ENCODE data around the gene PRKCB.
"Not testable (repeated sequence)": the region's sequence is repeated elsewhere in the genome, so short reads cannot be mapped to it uniquely, and the experiment has no call there.

PRKCB gene

DNA sequence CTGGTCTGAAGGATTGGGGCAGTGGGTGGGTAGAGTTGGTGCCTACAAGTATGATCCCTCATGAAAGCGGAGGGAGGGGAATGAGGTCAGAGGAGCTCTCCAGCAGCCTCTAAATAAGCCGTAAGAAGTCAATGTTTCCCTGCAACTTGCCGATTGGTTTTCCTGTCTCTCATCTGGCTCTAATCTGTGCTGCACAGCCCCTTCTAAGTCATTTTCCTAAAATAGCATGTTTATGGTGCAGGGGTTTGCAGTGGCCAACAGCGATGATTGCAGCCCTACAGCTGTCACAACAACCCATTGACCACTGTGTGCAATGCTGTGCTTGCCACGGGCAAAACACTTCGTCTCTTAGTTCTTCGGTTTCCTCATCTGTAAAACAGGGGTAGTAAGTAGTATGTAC, 189.2 kb downstream of the PRKCB start:
- no peaks in the 10 kb centered on the region for H3K9me3 ChIP-seq (ENCODE audit: control insufficient read depth, insufficient read depth, low read length)

DNA sequence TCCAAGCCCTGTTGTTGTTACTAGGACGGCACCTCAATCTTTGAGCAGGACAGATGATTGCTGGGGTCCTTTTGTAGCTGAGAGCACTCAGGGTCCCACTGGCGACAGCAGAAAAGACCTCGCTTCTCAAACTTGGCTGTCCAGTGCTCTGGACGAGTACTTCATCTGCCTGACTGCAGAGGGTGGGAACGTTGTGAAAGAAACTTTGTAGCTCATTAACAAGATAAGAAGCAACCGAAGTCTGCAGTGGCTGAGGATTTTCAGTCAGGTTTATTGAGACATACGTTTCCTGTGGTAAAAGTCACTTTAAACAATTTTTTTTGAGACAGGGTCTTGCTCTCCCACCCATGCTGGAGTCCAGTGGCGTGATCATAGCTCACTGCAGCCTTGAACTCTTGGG, 191.7 kb downstream of the PRKCB start:
- H3K27me3 ChIP-seq (ENCODE audit: control insufficient read depth, low read length) = peaks cover 9% of the 10 kb centered on the region; the same call in 1 of the 2 replicates
- no peaks in the 10 kb centered on the region for H4K20me1 ChIP-seq (ENCODE audit: control insufficient read depth, insufficient read depth, low read depth, low read length)
- H3K9me2 ChIP-seq (replicated peaks; ENCODE audit: control insufficient read depth, low read length) = no peaks in the 10 kb centered on the region
- no peak overlapping the region for H3K4me2 ChIP-seq (ENCODE audit: low read length)
- no peak overlapping the region for H3K4me3 ChIP-seq (ENCODE audit: low read length)
- no peaks in the 10 kb centered on the region for H3K79me2 ChIP-seq (ENCODE audit: control insufficient read depth, low read length)
- H3K36me3 ChIP-seq (ENCODE audit: control insufficient read depth, low read length) = no peaks in the 10 kb centered on the region
- no peaks in the 10 kb centered on the region for H3F3A ChIP-seq (ENCODE audit: control insufficient read depth, insufficient read depth)
- H3K27ac ChIP-seq (ENCODE audit: low read depth, low read length) = no peak overlapping the region
- H3K9me3 ChIP-seq (ENCODE audit: control insufficient read depth, insufficient read depth, low read length) = no peaks in the 10 kb centered on the region
- no peaks in the 10 kb centered on the region for H3K4me1 ChIP-seq (ENCODE audit: control insufficient read depth, low read length)
- TF ChIP-seq, protein P1, sequence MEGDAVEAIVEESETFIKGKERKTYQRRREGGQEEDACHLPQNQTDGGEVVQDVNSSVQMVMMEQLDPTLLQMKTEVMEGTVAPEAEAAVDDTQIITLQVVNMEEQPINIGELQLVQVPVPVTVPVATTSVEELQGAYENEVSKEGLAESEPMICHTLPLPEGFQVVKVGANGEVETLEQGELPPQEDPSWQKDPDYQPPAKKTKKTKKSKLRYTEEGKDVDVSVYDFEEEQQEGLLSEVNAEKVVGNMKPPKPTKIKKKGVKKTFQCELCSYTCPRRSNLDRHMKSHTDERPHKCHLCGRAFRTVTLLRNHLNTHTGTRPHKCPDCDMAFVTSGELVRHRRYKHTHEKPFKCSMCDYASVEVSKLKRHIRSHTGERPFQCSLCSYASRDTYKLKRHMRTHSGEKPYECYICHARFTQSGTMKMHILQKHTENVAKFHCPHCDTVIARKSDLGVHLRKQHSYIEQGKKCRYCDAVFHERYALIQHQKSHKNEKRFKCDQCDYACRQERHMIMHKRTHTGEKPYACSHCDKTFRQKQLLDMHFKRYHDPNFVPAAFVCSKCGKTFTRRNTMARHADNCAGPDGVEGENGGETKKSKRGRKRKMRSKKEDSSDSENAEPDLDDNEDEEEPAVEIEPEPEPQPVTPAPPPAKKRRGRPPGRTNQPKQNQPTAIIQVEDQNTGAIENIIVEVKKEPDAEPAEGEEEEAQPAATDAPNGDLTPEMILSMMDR (IDR thresholded peaks at IDR 0.05; ENCODE audit: low read depth, low read length, poor library complexity, severe bottlenecking) = no peak
- TF ChIP-seq EZH2phosphoT487 (IDR thresholded peaks at IDR 0.05; ENCODE audit: borderline replicate concordance, low read length) = no peak

More for the DNA sequence above, 189.2 kb downstream of the PRKCB start:
- no peaks in the 10 kb centered on the region for H3K36me3 ChIP-seq (ENCODE audit: control insufficient read depth, low read length)
- TF ChIP-seq, protein P1 (IDR thresholded peaks at IDR 0.05; ENCODE audit: low read depth, low read length, poor library complexity, severe bottlenecking) = no peak
- no peak for TF ChIP-seq EZH2phosphoT487 (IDR thresholded peaks at IDR 0.05; ENCODE audit: borderline replicate concordance, low read length)
- no peaks in the 10 kb centered on the region for H4K20me1 ChIP-seq (ENCODE audit: control insufficient read depth, insufficient read depth, low read depth, low read length)
- H3K4me3 ChIP-seq (ENCODE audit: low read length) = no peak overlapping the region
- no peak overlapping the region for H3K4me2 ChIP-seq (ENCODE audit: low read length)
- peaks cover 5% of the 10 kb centered on the region; the same call in 1 of the 2 replicates for H3K4me1 ChIP-seq (ENCODE audit: control insufficient read depth, low read length)
- H3K9me2 ChIP-seq (replicated peaks; ENCODE audit: control insufficient read depth, low read length) = no peaks in the 10 kb centered on the region
- H3K79me2 ChIP-seq (ENCODE audit: control insufficient read depth, low read length) = no peaks in the 10 kb centered on the region
- H3K27ac ChIP-seq (ENCODE audit: low read depth, low read length) = no peak overlapping the region
- no peaks in the 10 kb centered on the region for H3F3A ChIP-seq (ENCODE audit: control insufficient read depth, insufficient read depth)
- H3K27me3 ChIP-seq (ENCODE audit: control insufficient read depth, low read length) = peaks cover 9% of the 10 kb centered on the region; the same call in 1 of the 2 replicates

- not testable (repeated sequence) for H4K20me1 ChIP-seq (ENCODE audit: control insufficient read depth, insufficient read depth, low read depth, low read length); H3K4me2 ChIP-seq (ENCODE audit: low read length); H3K4me3 ChIP-seq (ENCODE audit: low read length); H3K27me3 ChIP-seq (ENCODE audit: control insufficient read depth, low read length); H3K4me1 ChIP-seq (ENCODE audit: control insufficient read depth, low read length); H3K9me3 ChIP-seq (ENCODE audit: control insufficient read depth, insufficient read depth, low read length); H3K27ac ChIP-seq (ENCODE audit: low read depth, low read length); H3K9me2 ChIP-seq (replicated peaks; ENCODE audit: control insufficient read depth, low read length); H3F3A ChIP-seq (ENCODE audit: control insufficient read depth, insufficient read depth); H3K79me2 ChIP-seq (ENCODE audit: control insufficient read depth, low read length); H3K36me3 ChIP-seq (ENCODE audit: control insufficient read depth, low read length)
Measured at GRCh38 chr16:24029841-24030240, 194.1 kb downstream of the PRKCB start.

DNA sequence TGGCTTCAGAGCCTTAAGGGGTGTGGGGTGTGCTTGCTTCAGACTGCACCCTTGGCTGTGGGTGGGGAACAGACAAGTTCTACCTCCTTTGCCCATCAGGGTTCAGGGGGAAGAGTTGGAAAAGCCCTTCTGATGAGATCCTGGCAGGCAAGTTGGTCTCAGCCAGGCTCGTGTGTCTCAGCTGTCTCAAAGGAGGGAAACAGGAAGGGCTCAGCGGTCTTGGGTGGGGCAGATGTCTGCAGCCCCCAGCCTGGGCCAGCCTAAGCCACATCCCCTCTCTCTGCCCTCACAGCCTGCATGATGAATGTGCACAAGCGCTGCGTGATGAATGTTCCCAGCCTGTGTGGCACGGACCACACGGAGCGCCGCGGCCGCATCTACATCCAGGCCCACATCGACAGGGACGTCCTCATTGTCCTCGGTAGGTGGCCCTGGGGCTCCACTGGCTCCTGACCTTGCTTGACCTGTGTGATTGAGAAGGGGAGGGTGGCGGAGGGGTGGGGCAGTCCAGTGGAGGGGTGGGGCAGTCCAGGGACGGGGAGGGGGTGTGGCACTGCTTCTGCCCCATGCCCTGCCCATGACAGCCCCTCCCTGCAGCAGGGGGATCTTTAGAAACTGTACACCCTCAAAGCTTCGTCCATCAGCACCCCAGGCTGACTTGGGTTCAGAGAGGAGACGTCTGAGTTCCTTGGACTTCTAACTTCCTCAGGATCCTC, 199.5 kb downstream of the PRKCB start:
- no peaks in the 10 kb centered on the region for H4K20me1 ChIP-seq (ENCODE audit: control insufficient read depth, insufficient read depth, low read depth, low read length)
- no peaks in the 10 kb centered on the region for H3K36me3 ChIP-seq (ENCODE audit: control insufficient read depth, low read length)
- no peaks in the 10 kb centered on the region for H3K9me2 ChIP-seq (replicated peaks; ENCODE audit: control insufficient read depth, low read length)
- no peaks in the 10 kb centered on the region for H3K79me2 ChIP-seq (ENCODE audit: control insufficient read depth, low read length)
- no peak overlapping the region for H3K4me3 ChIP-seq (ENCODE audit: low read length)
- H3K4me1 ChIP-seq (ENCODE audit: control insufficient read depth, low read length) = no peaks in the 10 kb centered on the region
- no peak overlapping the region for H3K27ac ChIP-seq (ENCODE audit: low read depth, low read length)
- H3K27me3 ChIP-seq (ENCODE audit: control insufficient read depth, low read length) = no peaks in the 10 kb centered on the region
- no peak overlapping the region for H3K4me2 ChIP-seq (ENCODE audit: low read length)
- H3K9me3 ChIP-seq (ENCODE audit: control insufficient read depth, insufficient read depth, low read length) = no peaks in the 10 kb centered on the region
- no peaks in the 10 kb centered on the region for H3F3A ChIP-seq (ENCODE audit: control insufficient read depth, insufficient read depth)
- TF ChIP-seq, protein P1 (IDR thresholded peaks at IDR 0.05; ENCODE audit: low read depth, low read length, poor library complexity, severe bottlenecking) = no peak
- TF ChIP-seq EZH2phosphoT487 (IDR thresholded peaks at IDR 0.05; ENCODE audit: borderline replicate concordance, low read length) = no peak
